Measurements from ENCODE around the gene ROBO3. TPM values are rescaled to one million over a fixed set of nuclear protein-coding genes. Genes with fewer than 3 reads are reported as not detected.

ROBO3 gene
- total RNA-seq, 1 experiment from 2014 or later: 21.3 TPM

DNA sequence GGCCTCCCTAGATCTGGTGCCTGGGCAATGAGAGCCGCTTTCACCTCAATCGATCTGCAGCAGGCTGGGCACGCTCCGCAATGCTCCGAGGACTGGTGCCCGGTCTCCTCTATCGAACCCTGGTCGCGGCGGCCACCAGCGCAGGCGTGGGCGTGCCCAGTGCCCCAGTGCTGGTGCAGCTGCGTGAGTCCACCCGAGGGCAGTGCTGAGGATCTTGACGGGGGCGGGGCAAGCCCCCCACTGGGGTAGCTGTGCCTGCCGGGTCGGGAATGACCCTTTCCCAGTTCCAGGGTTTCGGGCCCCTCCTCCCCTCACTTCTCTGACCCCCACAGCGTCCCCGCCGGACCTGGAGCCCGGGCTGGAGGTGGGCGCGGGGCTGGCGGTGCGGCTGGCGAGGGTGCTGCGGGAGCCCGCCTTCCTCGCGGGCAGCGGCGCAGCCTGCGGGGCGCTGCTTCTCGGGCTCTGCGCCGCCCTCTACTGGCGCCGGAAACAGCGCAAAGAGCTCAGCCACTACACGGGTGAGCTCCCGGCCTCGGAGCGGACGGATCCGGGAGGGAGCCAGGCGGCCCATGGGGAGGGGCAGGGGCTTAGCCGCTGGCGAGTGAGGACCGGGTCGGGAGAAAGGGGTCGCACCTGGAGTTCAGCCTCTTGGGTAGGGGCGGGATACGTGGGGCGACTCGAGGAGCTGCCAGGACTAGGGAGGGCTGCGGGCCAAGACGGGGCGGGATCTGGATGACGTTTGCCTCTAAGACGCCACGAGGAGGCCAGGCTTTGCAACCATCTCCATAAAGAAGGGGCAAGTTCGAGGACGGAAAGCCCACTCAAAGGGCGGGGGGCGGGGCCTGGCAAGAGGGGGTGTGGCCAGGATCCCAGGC lies 10.9 kb downstream of the ROBO3 start (continued):
- TF ChIP-seq NR2C2 (CRISPR knock-in tag; IDR thresholded peaks at IDR 0.05) (no peak), ZNF232 (CRISPR knock-in tag; IDR thresholded peaks at IDR 0.05) (0 out of 2 replicates have a peak, but pooled peaks have one; percentile 25), ATF1 (CRISPR knock-in tag; IDR thresholded peaks at IDR 0.05) (no peak), SOX15 (CRISPR knock-in tag; IDR thresholded peaks at IDR 0.05) (no peak), FOXJ3 (CRISPR knock-in tag; IDR thresholded peaks at IDR 0.05; ENCODE audit: borderline replicate concordance) (no peak), OVOL2 (CRISPR knock-in tag; IDR thresholded peaks at IDR 0.05; ENCODE audit: borderline replicate concordance) (no peak), CREB1 (CRISPR knock-in tag; IDR thresholded peaks at IDR 0.05) (no peak), PRRX2 (CRISPR knock-in tag; IDR thresholded peaks at IDR 0.05) (no peak), NR3C1 (CRISPR knock-in tag; conservative IDR thresholded peaks at IDR 0.05; ENCODE audit: low read depth) (peak; percentile 75; the same call in 1 of the 2 replicates), HMGA2 (CRISPR knock-in tag; IDR thresholded peaks at IDR 0.05) (no peak), JAZF1 (CRISPR knock-in tag; IDR thresholded peaks at IDR 0.05) (no peak), NFE2L1 (CRISPR knock-in tag; IDR thresholded peaks at IDR 0.05) (no peak)
- TF ChIP-seq, protein P1, sequence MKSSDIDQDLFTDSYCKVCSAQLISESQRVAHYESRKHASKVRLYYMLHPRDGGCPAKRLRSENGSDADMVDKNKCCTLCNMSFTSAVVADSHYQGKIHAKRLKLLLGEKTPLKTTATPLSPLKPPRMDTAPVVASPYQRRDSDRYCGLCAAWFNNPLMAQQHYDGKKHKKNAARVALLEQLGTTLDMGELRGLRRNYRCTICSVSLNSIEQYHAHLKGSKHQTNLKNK (CRISPR knock-in tag; IDR thresholded peaks at IDR 0.05): no peak
- TF ChIP-seq, protein P2, sequence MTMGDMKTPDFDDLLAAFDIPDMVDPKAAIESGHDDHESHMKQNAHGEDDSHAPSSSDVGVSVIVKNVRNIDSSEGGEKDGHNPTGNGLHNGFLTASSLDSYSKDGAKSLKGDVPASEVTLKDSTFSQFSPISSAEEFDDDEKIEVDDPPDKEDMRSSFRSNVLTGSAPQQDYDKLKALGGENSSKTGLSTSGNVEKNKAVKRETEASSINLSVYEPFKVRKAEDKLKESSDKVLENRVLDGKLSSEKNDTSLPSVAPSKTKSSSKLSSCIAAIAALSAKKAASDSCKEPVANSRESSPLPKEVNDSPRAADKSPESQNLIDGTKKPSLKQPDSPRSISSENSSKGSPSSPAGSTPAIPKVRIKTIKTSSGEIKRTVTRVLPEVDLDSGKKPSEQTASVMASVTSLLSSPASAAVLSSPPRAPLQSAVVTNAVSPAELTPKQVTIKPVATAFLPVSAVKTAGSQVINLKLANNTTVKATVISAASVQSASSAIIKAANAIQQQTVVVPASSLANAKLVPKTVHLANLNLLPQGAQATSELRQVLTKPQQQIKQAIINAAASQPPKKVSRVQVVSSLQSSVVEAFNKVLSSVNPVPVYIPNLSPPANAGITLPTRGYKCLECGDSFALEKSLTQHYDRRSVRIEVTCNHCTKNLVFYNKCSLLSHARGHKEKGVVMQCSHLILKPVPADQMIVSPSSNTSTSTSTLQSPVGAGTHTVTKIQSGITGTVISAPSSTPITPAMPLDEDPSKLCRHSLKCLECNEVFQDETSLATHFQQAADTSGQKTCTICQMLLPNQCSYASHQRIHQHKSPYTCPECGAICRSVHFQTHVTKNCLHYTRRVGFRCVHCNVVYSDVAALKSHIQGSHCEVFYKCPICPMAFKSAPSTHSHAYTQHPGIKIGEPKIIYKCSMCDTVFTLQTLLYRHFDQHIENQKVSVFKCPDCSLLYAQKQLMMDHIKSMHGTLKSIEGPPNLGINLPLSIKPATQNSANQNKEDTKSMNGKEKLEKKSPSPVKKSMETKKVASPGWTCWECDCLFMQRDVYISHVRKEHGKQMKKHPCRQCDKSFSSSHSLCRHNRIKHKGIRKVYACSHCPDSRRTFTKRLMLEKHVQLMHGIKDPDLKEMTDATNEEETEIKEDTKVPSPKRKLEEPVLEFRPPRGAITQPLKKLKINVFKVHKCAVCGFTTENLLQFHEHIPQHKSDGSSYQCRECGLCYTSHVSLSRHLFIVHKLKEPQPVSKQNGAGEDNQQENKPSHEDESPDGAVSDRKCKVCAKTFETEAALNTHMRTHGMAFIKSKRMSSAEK (CRISPR knock-in tag; IDR thresholded peaks at IDR 0.05; ENCODE audit: borderline replicate concordance): no peak
- TF ChIP-seq, protein P3, sequence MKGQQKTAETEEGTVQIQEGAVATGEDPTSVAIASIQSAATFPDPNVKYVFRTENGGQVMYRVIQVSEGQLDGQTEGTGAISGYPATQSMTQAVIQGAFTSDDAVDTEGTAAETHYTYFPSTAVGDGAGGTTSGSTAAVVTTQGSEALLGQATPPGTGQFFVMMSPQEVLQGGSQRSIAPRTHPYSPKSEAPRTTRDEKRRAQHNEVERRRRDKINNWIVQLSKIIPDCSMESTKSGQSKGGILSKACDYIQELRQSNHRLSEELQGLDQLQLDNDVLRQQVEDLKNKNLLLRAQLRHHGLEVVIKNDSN (CRISPR knock-in tag; IDR thresholded peaks at IDR 0.05): no peak
- TF ChIP-seq, protein P4, sequence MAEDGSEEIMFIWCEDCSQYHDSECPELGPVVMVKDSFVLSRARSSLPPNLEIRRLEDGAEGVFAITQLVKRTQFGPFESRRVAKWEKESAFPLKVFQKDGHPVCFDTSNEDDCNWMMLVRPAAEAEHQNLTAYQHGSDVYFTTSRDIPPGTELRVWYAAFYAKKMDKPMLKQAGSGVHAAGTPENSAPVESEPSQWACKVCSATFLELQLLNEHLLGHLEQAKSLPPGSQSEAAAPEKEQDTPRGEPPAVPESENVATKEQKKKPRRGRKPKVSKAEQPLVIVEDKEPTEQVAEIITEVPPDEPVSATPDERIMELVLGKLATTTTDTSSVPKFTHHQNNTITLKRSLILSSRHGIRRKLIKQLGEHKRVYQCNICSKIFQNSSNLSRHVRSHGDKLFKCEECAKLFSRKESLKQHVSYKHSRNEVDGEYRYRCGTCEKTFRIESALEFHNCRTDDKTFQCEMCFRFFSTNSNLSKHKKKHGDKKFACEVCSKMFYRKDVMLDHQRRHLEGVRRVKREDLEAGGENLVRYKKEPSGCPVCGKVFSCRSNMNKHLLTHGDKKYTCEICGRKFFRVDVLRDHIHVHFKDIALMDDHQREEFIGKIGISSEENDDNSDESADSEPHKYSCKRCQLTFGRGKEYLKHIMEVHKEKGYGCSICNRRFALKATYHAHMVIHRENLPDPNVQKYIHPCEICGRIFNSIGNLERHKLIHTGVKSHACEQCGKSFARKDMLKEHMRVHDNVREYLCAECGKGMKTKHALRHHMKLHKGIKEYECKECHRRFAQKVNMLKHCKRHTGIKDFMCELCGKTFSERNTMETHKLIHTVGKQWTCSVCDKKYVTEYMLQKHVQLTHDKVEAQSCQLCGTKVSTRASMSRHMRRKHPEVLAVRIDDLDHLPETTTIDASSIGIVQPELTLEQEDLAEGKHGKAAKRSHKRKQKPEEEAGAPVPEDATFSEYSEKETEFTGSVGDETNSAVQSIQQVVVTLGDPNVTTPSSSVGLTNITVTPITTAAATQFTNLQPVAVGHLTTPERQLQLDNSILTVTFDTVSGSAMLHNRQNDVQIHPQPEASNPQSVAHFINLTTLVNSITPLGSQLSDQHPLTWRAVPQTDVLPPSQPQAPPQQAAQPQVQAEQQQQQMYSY (CRISPR knock-in tag; IDR thresholded peaks at IDR 0.05): peak; percentile 63
- TF ChIP-seq, protein P5, sequence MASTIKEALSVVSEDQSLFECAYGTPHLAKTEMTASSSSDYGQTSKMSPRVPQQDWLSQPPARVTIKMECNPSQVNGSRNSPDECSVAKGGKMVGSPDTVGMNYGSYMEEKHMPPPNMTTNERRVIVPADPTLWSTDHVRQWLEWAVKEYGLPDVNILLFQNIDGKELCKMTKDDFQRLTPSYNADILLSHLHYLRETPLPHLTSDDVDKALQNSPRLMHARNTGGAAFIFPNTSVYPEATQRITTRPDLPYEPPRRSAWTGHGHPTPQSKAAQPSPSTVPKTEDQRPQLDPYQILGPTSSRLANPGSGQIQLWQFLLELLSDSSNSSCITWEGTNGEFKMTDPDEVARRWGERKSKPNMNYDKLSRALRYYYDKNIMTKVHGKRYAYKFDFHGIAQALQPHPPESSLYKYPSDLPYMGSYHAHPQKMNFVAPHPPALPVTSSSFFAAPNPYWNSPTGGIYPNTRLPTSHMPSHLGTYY (CRISPR knock-in tag; IDR thresholded peaks at IDR 0.05): no peak
- TF ChIP-seq, protein P6, sequence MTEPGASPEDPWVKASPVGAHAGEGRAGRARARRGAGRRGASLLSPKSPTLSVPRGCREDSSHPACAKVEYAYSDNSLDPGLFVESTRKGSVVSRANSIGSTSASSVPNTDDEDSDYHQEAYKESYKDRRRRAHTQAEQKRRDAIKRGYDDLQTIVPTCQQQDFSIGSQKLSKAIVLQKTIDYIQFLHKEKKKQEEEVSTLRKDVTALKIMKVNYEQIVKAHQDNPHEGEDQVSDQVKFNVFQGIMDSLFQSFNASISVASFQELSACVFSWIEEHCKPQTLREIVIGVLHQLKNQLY (CRISPR knock-in tag; IDR thresholded peaks at IDR 0.05): no peak
- TF ChIP-seq, protein P7, sequence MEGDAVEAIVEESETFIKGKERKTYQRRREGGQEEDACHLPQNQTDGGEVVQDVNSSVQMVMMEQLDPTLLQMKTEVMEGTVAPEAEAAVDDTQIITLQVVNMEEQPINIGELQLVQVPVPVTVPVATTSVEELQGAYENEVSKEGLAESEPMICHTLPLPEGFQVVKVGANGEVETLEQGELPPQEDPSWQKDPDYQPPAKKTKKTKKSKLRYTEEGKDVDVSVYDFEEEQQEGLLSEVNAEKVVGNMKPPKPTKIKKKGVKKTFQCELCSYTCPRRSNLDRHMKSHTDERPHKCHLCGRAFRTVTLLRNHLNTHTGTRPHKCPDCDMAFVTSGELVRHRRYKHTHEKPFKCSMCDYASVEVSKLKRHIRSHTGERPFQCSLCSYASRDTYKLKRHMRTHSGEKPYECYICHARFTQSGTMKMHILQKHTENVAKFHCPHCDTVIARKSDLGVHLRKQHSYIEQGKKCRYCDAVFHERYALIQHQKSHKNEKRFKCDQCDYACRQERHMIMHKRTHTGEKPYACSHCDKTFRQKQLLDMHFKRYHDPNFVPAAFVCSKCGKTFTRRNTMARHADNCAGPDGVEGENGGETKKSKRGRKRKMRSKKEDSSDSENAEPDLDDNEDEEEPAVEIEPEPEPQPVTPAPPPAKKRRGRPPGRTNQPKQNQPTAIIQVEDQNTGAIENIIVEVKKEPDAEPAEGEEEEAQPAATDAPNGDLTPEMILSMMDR (IDR thresholded peaks at IDR 0.05): peak; percentile 50
- TF ChIP-seq, protein P8, sequence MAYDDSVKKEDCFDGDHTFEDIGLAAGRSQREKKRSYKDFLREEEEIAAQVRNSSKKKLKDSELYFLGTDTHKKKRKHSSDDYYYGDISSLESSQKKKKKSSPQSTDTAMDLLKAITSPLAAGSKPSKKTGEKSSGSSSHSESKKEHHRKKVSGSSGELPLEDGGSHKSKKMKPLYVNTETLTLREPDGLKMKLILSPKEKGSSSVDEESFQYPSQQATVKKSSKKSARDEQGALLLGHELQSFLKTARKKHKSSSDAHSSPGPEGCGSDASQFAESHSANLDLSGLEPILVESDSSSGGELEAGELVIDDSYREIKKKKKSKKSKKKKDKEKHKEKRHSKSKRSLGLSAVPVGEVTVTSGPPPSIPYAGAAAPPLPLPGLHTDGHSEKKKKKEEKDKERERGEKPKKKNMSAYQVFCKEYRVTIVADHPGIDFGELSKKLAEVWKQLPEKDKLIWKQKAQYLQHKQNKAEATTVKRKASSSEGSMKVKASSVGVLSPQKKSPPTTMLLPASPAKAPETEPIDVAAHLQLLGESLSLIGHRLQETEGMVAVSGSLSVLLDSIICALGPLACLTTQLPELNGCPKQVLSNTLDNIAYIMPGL (CRISPR knock-in tag; IDR thresholded peaks at IDR 0.05): peak; percentile 100

All from WTC11 (cell line).